Keratinocyte (primary cell): ENCODE measurements around the gene SMAP1.

Experiments used
- EZH2 ChIP-seq: IDR thresholded peaks from one replicate; pipeline ENCODE4 v1.6.1; 2012; ENCODE audit warnings: inconsistent platforms, mild to moderate bottlenecking, low read length, moderate library complexity
- TF ChIP-seq, protein P1 (sequence below), 3 experiments: IDR thresholded peaks in 1 of 3; conservative IDR thresholded peaks in 1 of 3; optimal IDR thresholded peaks in 1 of 3; 2 replicates in 2 of 3; 3 replicates in 1 of 3; pipeline versions ENCODE3 to v1.5.1; 2011; ENCODE audit warnings: low read length in 3 of 3, mild to moderate bottlenecking in 3 of 3, moderate library complexity in 2 of 3, control low read depth in 1 of 3, inconsistent platforms in 1 of 3; ENCODE audit not compliant: insufficient read depth in 2 of 3; ENCODE audit errors: extremely low read depth in 1 of 3

DNA sequence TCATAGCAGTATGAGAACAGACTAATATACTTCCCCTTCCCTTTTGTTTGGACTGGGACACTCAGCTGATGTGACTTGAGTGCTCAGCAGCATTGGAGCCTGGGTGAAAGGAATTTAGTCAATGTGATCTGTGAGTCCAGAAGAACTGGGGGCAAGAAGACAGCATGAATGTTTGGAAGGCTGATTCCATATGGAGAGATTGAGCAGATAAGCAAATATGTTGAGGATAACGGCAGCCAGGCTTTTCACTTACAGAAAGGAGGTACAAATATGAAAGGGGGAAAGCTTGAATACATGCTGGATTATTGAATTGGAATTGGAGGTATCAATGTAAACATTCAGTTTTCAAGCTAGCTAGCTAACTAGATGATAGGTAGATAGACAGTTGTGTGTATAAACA, 37.8 kb upstream of the SMAP1 start:
- TF ChIP-seq EZH2, result no peak
- TF ChIP-seq, protein P1, sequence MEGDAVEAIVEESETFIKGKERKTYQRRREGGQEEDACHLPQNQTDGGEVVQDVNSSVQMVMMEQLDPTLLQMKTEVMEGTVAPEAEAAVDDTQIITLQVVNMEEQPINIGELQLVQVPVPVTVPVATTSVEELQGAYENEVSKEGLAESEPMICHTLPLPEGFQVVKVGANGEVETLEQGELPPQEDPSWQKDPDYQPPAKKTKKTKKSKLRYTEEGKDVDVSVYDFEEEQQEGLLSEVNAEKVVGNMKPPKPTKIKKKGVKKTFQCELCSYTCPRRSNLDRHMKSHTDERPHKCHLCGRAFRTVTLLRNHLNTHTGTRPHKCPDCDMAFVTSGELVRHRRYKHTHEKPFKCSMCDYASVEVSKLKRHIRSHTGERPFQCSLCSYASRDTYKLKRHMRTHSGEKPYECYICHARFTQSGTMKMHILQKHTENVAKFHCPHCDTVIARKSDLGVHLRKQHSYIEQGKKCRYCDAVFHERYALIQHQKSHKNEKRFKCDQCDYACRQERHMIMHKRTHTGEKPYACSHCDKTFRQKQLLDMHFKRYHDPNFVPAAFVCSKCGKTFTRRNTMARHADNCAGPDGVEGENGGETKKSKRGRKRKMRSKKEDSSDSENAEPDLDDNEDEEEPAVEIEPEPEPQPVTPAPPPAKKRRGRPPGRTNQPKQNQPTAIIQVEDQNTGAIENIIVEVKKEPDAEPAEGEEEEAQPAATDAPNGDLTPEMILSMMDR (optimal IDR thresholded peaks at IDR 0.05 in 1 of 3, IDR thresholded peaks at IDR 0.05 in 1 of 3, conservative IDR thresholded peaks at IDR 0.05 in 1 of 3; ENCODE audit: extremely low read depth in 1 of 3, insufficient read depth in 2 of 3, low read length in 3 of 3), result no peak
